Thymus (tissue), 11 donors: ENCODE data around the gene CTNNA1. TPM values are rescaled to one million over a fixed set of nuclear protein-coding genes. Genes with fewer than 3 reads are reported as not detected.
"Not testable (repeated sequence)": the region's sequence is repeated elsewhere in the genome, so short reads cannot be mapped to it uniquely, and the experiment has no call there.

Experiments used
- DNase-seq, 9 donors: peaks; one replicate each; pipeline ENCODE4 v3.0.0-alpha.2; 2013; ENCODE audit warnings: low spot score in 9 of 9, low read depth in 6 of 9, missing footprints in 1 of 9
- H3K27ac ChIP-seq, 2 donors: one replicate each; pipeline ENCODE4 v1.5.1; 2013; ENCODE audit warnings: control low read depth in 1 of 2, low read depth in 1 of 2, low read length in 1 of 2, mild to moderate bottlenecking in 1 of 2, moderate library complexity in 1 of 2
- H3K27me3 ChIP-seq, 2 donors: one replicate each; pipeline ENCODE4 v1.5.1; 2013; ENCODE audit warnings: low read length in 1 of 2; ENCODE audit not compliant: control insufficient read depth in 2 of 2, insufficient read depth in 1 of 2
- H3K36me3 ChIP-seq, 2 donors: one replicate each; pipeline ENCODE4 v1.5.1; 2013; ENCODE audit warnings: low read length in 1 of 2, mild to moderate bottlenecking in 1 of 2, moderate library complexity in 1 of 2; ENCODE audit not compliant: control insufficient read depth in 2 of 2, insufficient read depth in 2 of 2
- H3K4me1 ChIP-seq, 2 donors: one replicate each; pipeline ENCODE4 v1.5.1; 2013; ENCODE audit warnings: low read length in 2 of 2; ENCODE audit not compliant: control insufficient read depth in 2 of 2, insufficient read depth in 2 of 2
- H3K4me3 ChIP-seq, 2 donors: one replicate each; pipeline ENCODE4 v1.5.1; 2013; ENCODE audit warnings: low read length in 2 of 2, control low read depth in 1 of 2, mild to moderate bottlenecking in 1 of 2
- H3K9me3 ChIP-seq, 2 donors: one replicate each; pipeline ENCODE4 v1.5.1; 2013; ENCODE audit warnings: low read length in 1 of 2, mild to moderate bottlenecking in 1 of 2; ENCODE audit not compliant: control insufficient read depth in 2 of 2, insufficient read depth in 1 of 2
- WGBS: extraction: QIAGEN DNeasy Blood & Tissue Kit; methylation state at CpG from one replicate; pipeline ENCODE4 v1.1.7; 2013; 5-methylcytosine and 5-hydroxymethylcytosine counted together
- polyA plus RNA-seq: library from polyadenylated mRNA; stranded (reverse); fragments of 200-250 nt; gene quantifications from one replicate; pipeline ENCODE4 v1.2.3, GENCODE V29; 2013
- total RNA-seq: library from RNA; stranded (reverse); fragments of 120-200 nt; gene quantifications from one replicate; pipeline ENCODE4 v1.2.4, GENCODE V29; 2013
- donor health status: healthy.

Gene CTNNA1
- total and polyA plus RNA-seq, 2 donors = 53.4 to 67.1 TPM

DNA sequence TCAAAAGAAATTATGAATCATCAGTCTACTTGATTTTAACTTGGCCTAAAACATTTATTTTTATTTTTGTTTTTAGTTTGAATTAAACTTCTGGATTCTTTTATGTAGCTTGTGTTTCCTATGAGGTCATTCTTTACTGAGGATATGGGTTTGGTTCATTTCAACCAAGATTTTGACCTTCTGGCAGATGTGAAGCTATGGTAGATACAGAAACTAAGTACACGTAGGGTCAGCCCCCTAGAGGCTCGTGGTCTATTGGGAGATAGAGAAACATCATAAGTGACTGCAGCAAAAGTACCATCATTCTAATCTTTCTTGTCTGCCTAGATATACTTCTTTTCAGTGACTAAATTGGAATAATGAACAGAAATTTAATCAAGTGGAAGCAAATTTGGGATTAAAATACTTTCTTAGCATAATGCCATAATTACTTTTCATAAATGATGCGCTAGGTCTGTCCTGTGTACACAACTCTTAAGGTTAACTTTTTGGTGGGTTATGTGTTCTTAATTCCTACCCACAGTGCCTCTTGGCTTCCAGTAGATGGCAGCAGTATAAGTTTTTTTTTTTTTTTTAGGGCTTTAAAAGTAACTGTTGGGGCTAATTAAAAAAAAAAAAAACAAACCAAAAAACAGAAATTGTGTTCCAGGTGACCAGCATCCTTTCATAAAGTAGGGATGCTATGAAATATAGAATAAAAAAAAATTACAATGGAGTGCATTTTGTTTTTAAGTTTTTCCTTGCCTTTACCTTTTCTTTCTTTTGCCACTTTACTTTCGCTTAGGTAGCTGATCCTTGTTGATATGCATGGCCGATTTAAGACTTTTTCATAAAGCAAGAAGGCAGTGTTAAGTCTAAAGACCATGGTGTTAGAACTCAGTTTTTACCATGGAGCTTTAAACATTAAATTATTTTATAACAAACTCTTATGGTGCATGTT is 72.0 kb downstream of the CTNNA1 start:
- peak in 3 of 9 donors; percentile 5 to 21 (median 9) for DNase-seq
- H3K4me3 ChIP-seq = no peak overlapping the region
- H3K9me3 ChIP-seq = no peaks in the 10 kb centered on the region
- H3K27ac ChIP-seq = no peak overlapping the region
- H3K27me3 ChIP-seq = no peaks in the 10 kb centered on the region
- no peaks in the 10 kb centered on the region for H3K4me1 ChIP-seq
- WGBS = 57% methylated on average over 5 of the region's 5 CpGs
- H3K36me3 ChIP-seq = no peaks in the 10 kb centered on the region

DNA sequence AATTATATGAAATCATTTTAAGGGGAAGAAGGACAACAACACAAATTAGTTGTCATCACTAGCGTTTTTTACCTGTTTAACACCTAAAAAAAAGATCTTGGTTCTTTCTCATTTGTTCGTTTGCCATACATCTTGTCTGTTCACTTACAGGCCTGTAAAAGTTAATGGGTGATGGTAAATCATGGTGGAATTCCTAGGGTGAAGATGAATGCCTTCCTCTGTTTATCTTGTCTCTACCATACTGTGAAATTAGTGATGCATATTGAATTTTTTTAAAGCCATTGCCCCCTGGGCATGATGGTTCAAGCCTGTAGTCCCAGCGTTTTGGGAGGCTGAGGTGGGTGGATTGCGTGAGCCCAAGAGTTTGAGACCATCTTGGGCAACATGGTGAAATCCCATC is 75.3 kb downstream of the CTNNA1 start:
- WGBS = 84% methylated on average over 4 of the region's 4 CpGs
- no peak overlapping the region for H3K4me3 ChIP-seq
- H3K27ac ChIP-seq = no peak overlapping the region
- no peaks in the 10 kb centered on the region for H3K36me3 ChIP-seq
- H3K4me1 ChIP-seq = no peaks in the 10 kb centered on the region
- H3K27me3 ChIP-seq = no peaks in the 10 kb centered on the region
- H3K9me3 ChIP-seq = no peaks in the 10 kb centered on the region
- DNase-seq = no peak

DNA sequence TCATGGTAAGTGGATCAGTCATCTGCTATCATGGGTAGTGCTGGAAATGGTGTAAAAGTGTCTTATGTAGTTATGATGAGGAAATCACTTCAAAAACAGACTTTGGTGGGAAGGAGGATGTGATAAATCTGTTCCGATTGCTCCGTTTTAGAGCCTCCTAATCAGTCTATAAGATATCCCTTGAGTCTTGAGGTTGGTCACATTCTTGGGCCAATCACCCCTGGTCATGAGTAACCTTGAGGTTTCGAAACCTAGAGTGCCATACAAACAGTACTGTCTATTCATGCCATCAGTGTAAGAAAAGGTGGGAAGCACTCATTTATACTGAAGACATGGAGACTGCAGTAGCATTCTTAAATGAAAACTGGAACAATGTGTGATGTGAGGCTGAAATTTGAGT is 76.1 kb downstream of the CTNNA1 start:
- no peak for DNase-seq
- no peak overlapping the region for H3K27ac ChIP-seq
- WGBS = 98% methylated on average over 3 of the region's 3 CpGs
- no peaks in the 10 kb centered on the region for H3K4me1 ChIP-seq
- H3K36me3 ChIP-seq = no peaks in the 10 kb centered on the region
- H3K9me3 ChIP-seq = no peaks in the 10 kb centered on the region
- no peak overlapping the region for H3K4me3 ChIP-seq
- no peaks in the 10 kb centered on the region for H3K27me3 ChIP-seq

DNA sequence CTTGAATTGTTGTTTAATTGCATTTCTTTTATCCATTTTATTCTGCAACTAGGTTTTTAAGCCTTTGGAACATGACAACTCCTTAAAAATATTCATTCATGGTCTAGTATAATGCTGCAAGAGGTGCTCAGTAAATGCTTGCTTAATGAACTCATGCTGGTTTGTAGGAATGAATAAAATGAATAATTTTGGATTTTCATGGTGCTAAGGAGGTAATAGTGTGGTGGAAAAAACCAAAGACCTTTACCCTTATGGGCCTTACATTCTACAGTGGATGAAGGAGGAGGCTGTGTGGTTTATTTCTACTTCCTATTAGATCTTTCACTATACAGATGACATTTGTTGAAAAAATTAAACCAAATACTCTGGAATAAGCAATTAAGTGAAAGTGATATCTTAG is 78.5 kb downstream of the CTNNA1 start:
- H3K36me3 ChIP-seq = no peaks in the 10 kb centered on the region
- H3K27ac ChIP-seq = no peak overlapping the region
- H3K27me3 ChIP-seq = no peaks in the 10 kb centered on the region
- H3K4me1 ChIP-seq = no peaks in the 10 kb centered on the region
- H3K4me3 ChIP-seq = no peak overlapping the region
- H3K9me3 ChIP-seq = no peaks in the 10 kb centered on the region
- no peak for DNase-seq

DNA sequence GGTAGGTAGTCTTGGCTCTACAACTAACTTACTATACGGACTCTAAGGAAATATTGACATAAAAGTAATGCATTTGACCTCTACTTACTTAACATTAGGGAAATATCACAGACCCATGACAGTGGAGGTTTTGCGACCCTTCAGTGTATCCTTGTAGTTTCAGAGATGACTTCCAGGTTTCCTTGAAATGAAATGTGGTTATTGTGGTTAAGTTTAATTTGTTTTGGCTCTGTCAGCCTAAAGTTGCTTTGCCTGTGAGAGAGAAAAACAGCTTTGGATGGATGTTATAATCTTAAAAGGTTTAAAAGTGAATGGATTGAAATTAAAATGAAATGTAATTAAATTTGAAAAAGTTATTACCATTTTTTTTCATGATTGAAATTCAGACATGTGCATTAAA is 79.0 kb downstream of the CTNNA1 start:
- 44% methylated on average over 2 of the region's 2 CpGs for WGBS
- no peaks in the 10 kb centered on the region for H3K9me3 ChIP-seq

DNA sequence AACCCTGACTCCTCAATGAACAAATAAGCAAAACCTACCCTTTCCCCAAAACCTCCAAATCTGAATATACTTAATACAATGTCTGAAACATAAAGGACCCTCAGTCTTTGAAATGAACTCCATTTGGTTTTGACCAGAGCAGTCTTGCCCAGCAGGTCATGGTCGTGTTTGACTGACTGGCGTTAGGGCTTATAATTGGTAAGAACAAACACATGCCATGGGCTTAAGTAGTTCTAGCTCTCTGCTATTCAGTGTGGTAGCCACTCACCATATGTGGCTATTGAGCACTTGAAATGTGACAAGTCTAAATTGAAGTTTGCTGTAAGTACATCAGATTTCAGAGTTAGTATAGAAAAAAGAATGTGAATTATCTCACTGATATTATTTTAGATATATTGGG is 79.9 kb downstream of the CTNNA1 start:
- WGBS = 98% methylated on average over 2 of the region's 2 CpGs
- Histone ChIP-seq H3K9me3 (no peaks in the 10 kb centered on the region), H3K4me3 (no peak overlapping the region), H3K4me1 (no peaks in the 10 kb centered on the region), H3K27me3 (no peaks in the 10 kb centered on the region), H3K27ac (no peak overlapping the region), H3K36me3 (no peaks in the 10 kb centered on the region)
- no peak for DNase-seq

More for the DNA sequence above, 79.0 kb downstream of the CTNNA1 start:
- Histone ChIP-seq H3K4me1 (no peaks in the 10 kb centered on the region), H3K27ac (no peak overlapping the region), H3K4me3 (no peak overlapping the region), H3K27me3 (no peaks in the 10 kb centered on the region), H3K36me3 (no peaks in the 10 kb centered on the region)
- DNase-seq = no peak

DNA sequence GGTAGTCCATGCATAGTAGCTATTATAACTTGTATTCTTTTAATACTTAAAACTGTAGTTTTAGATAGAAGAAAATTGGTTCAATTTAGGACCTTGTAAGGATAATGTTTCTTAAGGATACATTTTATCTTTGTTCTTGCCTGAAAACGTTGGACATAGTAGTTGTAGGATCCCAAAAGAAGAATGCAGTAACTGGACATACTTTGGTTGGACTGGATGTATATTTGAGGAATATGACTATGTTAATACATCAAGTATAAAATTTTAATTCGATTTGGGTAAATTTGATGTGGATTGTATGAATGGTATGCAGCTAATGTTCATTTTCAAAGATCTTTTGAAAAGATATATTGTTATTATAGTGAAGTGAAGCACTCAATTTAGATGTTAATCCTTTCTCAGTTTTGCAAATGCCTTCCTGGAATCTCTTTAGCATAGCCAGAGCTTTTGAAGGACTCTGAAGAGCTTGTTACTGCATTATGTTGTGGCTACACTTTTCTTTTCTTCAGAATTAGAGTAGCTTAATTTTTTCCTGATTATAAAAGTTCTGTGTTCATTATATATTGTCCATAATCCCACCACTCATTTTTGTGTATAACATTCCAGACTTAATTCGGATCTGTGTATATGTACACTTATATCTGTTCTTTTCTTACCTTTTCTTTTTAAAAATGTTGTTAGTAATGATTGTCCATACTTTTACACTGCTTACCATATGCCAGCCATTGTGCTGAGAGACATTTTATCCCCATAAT is 80.7 kb downstream of the CTNNA1 start:
- Histone ChIP-seq H3K36me3 (no peaks in the 10 kb centered on the region), H3K9me3 (no peaks in the 10 kb centered on the region), H3K27me3 (no peaks in the 10 kb centered on the region), H3K4me3 (no peak overlapping the region), H3K4me1 (no peaks in the 10 kb centered on the region), H3K27ac (no peak overlapping the region)
- DNase-seq = no peak
- 69% methylated on average over 3 of the region's 3 CpGs for WGBS

DNA sequence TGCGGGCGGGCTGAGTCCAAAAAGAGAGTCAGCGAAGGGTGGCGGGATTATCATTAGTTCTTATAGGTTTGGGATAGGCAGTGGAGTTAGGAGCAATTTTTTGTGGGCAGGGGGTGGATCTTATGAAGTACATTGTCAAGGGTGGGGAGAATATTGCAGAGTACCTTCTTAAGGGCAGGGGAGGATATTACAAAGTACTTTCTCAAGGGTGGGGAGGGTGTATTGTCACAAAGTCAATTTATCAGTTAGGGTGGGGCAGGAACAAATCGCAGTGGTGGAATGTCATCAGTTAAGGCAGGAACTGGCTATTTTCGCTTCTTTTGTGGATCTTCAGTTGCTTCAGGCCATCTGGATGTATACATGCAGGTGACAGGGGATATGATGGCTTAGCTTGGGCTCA is 81.6 kb downstream of the CTNNA1 start:
- H3K36me3 ChIP-seq, H3K4me3 ChIP-seq, DNase-seq, H3K4me1 ChIP-seq, H3K9me3 ChIP-seq, H3K27me3 ChIP-seq, H3K27ac ChIP-seq: not testable (repeated sequence)
- WGBS = 96% methylated on average over 6 of the region's 6 CpGs

DNA sequence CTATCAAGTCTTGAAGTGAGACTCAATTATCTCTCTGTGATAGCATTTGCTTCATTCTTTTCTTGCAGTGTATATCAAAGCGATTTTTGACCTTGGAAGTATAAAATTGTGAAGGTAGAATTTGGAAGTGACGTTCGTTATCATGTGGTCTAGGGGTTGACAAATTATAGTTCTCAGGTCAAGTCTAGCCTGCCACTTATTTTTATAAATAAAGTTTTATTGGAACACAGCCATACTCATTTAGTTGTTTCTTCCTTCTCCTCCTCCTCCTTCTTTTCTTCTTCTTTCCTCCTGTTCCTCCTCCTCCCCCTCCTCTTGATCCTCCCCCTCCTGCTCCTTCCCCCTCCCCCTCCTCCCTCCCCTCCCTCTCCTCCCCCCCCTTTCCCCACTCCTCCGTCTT is 83.9 kb downstream of the CTNNA1 start:
- H3K4me1 ChIP-seq = no peaks in the 10 kb centered on the region
- DNase-seq = no peak
- H3K27ac ChIP-seq = no peak overlapping the region
- 98% methylated on average over 4 of the region's 4 CpGs for WGBS
- no peaks in the 10 kb centered on the region for H3K27me3 ChIP-seq
- H3K36me3 ChIP-seq = no peaks in the 10 kb centered on the region
- no peak overlapping the region for H3K4me3 ChIP-seq
- no peaks in the 10 kb centered on the region for H3K9me3 ChIP-seq
